RWPE1 (cell line): ENCODE results near the gene AHSG.
"Not testable (repeated sequence)": the region's sequence is repeated elsewhere in the genome, so short reads cannot be mapped to it uniquely, and the experiment has no call there.

Source experiments
- CTCF ChIA-PET: fragments of 350-600 bp; sonication (Branson Sonifier 250); formaldehyde crosslinking; extraction: SDS; loops from one replicate; lab custom pipeline; 2021; lab: Yijun Ruan, JAX
- POLR2A ChIA-PET: fragments of 400-600 bp; formaldehyde crosslinking; extraction: SDS; loops from one replicate; lab custom pipeline; 2020; ENCODE audit warnings: antibody characterized with exemption; ENCODE audit not compliant: low non-redundant PET; lab: Yijun Ruan, JAX
- DNase-seq: peaks from one replicate; pipeline ENCODE4 v3.0.0; 2012; ENCODE audit warnings: low spot score
- H3K27ac ChIP-seq: fragments of 450-650 bp; 2 replicates; pipeline ENCODE4 v1.5.1; 2017
- CTCF ChIP-seq: fragments of 450-650 bp; conservative IDR thresholded peaks from 2 replicates; pipeline ENCODE4 v1.5.1; 2017; ENCODE audit warnings: low read depth, mild to moderate bottlenecking

AHSG gene

DNA sequence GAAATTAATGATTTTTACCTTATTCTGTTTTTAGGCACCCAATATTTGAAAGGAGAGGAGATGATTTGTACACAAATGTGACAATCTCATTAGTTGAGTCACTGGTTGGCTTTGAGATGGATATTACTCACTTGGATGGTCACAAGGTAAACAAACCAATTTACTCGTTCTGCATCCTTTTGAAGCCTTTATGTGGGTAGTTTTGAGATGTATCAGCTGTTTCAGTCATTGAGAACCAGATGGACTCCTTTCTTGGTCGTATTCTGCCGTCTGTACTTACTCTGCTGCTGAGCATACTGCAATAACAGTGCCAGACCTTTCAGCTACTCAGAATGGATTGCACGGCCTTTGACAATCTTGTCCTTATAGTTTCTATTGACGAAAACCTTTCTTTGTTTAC, 29.0 kb upstream of the AHSG start:
- H3K27ac ChIP-seq: no peak overlapping the region
- POLR2A ChIA-PET: no interaction called here
- no peak for TF ChIP-seq CTCF

DNA sequence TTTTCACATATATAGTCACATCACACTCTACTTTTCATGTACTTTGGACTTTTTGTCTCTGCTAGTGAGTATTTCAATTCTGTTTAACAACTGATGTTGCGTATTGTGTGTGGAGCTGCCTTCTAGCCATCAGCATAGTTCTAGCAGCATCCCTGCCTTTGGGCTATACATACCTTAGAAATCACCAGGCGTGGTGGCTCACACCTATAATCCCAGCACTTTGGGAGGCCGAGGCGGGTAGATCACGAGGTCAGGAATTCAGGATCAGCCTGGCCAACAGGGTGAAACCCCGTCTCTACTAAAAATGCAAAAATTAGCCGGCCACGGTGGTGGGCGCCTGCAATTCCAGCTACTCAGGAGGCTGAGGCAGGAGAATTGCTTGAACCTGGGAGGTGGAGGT, 26.6 kb upstream of the AHSG start:
- POLR2A ChIA-PET, DNase-seq, H3K27ac ChIP-seq: not testable (repeated sequence)
- CTCF ChIA-PET: interaction anchor here (0.7 to 1.2 kb wide), 2 partner anchors 31 to 355 kb away, joined by 3 to 4 read pairs; no protein-coding TSS in a partner anchor

More for the DNA sequence above, 29.0 kb upstream of the AHSG start:
- DNase-seq: no peak
- CTCF ChIA-PET: interaction anchor here (0.6 to 3.2 kb wide), 3 partner anchors 25 to 34 kb away, joined by 3 to 7 read pairs (median 3); no protein-coding TSS in a partner anchor

DNA sequence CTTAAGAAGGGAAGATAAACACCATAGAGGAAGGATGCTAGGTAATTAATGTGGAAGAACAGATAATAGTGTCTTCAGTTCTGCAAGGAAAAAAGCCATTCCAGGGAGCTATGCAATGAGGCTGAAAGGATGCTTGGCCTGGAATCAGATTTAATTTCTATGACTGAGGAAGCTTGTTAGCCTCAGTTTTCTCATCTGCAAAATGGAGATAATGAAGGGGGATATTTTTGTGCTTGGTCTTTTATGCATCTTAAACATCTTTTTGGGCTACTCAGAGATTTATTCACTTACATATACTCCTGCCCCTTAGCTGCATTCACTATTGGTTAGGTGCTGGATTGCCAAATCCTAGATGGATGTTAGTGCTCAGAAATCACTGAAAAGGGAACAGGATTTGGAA, 25.7 kb upstream of the AHSG start:
- no peak for DNase-seq
- no peak for TF ChIP-seq CTCF
- ChIA-PET CTCF (interaction anchor here (0.6 to 1.4 kb wide), 3 partner anchors 27 to 47 kb away, joined by 3 to 4 read pairs (median 4); no protein-coding TSS in a partner anchor), POLR2A (no interaction called here)
- no peak overlapping the region for H3K27ac ChIP-seq

- ChIA-PET CTCF (interaction anchor here (0.6 to 1.0 kb wide), 2 partner anchors 15 to 30 kb away, joined by 3 to 7 read pairs; no protein-coding TSS in a partner anchor), POLR2A (no interaction called here)
- TF ChIP-seq CTCF: no peak
- H3K27ac ChIP-seq: no peak overlapping the region
- peak; percentile 87 for DNase-seq
Observed at GRCh38 chr3:186588632-186589031, 24.2 kb upstream of the AHSG start.

GRCh38 chr3:186589121-186589520, 23.7 kb upstream of the AHSG start:
- POLR2A ChIA-PET: no interaction called here
- TF ChIP-seq CTCF: no peak
- no peak overlapping the region; the same call in 1 of the 2 replicates for H3K27ac ChIP-seq
- DNase-seq: no peak
- CTCF ChIA-PET: interaction anchor here (0.6 to 1.0 kb wide), 4 partner anchors 8 to 31 kb away, joined by 3 to 7 read pairs (median 3); no protein-coding TSS in a partner anchor

GRCh38 chr3:186589856-186590579, 22.8 kb upstream of the AHSG start:
- peak overlapping the region; percentile 72 for H3K27ac ChIP-seq
- TF ChIP-seq CTCF: no peak
- POLR2A ChIA-PET: no interaction called here
- CTCF ChIA-PET: interaction anchor here (0.6 to 1.8 kb wide), 6 partner anchors 9 to 612 kb away, joined by 3 to 6 read pairs (median 3); no protein-coding TSS in a partner anchor
- peak; percentile 86 for DNase-seq
